Mesenchymal stem cell (in vitro differentiated cells and primary cell): ENCODE measurements around the gene ME1.
A peak's percentile ranks its signal among the peaks of the same experiment; 100 is the strongest.

ENCODE experiments used
- DNase-seq: peaks from one replicate; pipeline ENCODE4 v3.0.0-alpha.2; 2013
- H2AFZ ChIP-seq: one replicate; pipeline ENCODE4 v1.6.1; 2013; ENCODE audit warnings: low read depth, mild to moderate bottlenecking, control low read depth, inconsistent platforms, low read length, moderate library complexity
- H2AK5ac ChIP-seq: 2 replicates; pipeline ENCODE4 v1.6.1; 2013; ENCODE audit warnings: low read length, moderate library complexity, mild to moderate bottlenecking, inconsistent platforms; ENCODE audit not compliant: severe bottlenecking
- H2BK120ac ChIP-seq: one replicate; pipeline ENCODE4 v1.6.1; 2013; ENCODE audit warnings: low read depth, mild to moderate bottlenecking, inconsistent platforms, low read length, moderate library complexity
- H2BK12ac ChIP-seq, 2 experiments: one replicate each; pipeline ENCODE4 v1.6.1; 2013; ENCODE audit warnings: inconsistent platforms in 2 of 2, low read length in 2 of 2, mild to moderate bottlenecking in 2 of 2, moderate library complexity in 2 of 2, control low read depth in 1 of 2
- H2BK15ac ChIP-seq: one replicate; pipeline ENCODE4 v1.6.1; 2013; ENCODE audit warnings: mild to moderate bottlenecking, low read depth, inconsistent platforms; ENCODE audit not compliant: poor library complexity, severe bottlenecking
- H2BK5ac ChIP-seq: 2 replicates; pipeline ENCODE4 v1.6.1; 2013; ENCODE audit warnings: low read depth, mild to moderate bottlenecking, low read length, control low read depth, inconsistent platforms; ENCODE audit not compliant: poor library complexity, severe bottlenecking
- H3K14ac ChIP-seq, 2 experiments: one replicate each; pipeline ENCODE4 v1.6.1; 2013; ENCODE audit warnings: inconsistent platforms in 2 of 2, low read length in 2 of 2, control low read depth in 1 of 2, mild to moderate bottlenecking in 1 of 2, moderate library complexity in 1 of 2
- H3K18ac ChIP-seq, 2 experiments: one replicate each; pipeline ENCODE4 v1.6.1; 2013; ENCODE audit warnings: inconsistent platforms in 2 of 2, low read length in 2 of 2, control low read depth in 1 of 2, low read depth in 1 of 2, mild to moderate bottlenecking in 1 of 2
- H3K23ac ChIP-seq, 2 experiments: one replicate each; pipeline ENCODE4 v1.6.1; 2013; ENCODE audit warnings: inconsistent platforms in 2 of 2, low read length in 2 of 2, mild to moderate bottlenecking in 2 of 2, moderate library complexity in 2 of 2, control low read depth in 1 of 2
- H3K27ac ChIP-seq: 2 replicates; pipeline ENCODE4 v1.5.1; 2013; ENCODE audit warnings: mild to moderate bottlenecking, moderate library complexity, low read length, control low read depth, inconsistent platforms; ENCODE audit not compliant: poor library complexity, severe bottlenecking
- H3K27me3 ChIP-seq, 2 experiments: 2 replicates each; pipeline versions ENCODE4 v1.6.1 to v1.7.0; 2013; ENCODE audit warnings: low read length in 2 of 2, mild to moderate bottlenecking in 2 of 2, moderate library complexity in 2 of 2, control low read depth in 1 of 2, inconsistent platforms in 1 of 2; ENCODE audit not compliant: control insufficient read depth in 1 of 2, insufficient read depth in 1 of 2
- H3K36me3 ChIP-seq, 2 experiments: 2 replicates each; pipeline versions ENCODE4 v1.6.1 to v1.7.0; 2013; ENCODE audit warnings: low read length in 2 of 2, control low read depth in 1 of 2, inconsistent platforms in 1 of 2, low read depth in 1 of 2, mild to moderate bottlenecking in 1 of 2; ENCODE audit not compliant: insufficient read depth in 2 of 2, control insufficient read depth in 1 of 2
- H3K4ac ChIP-seq, 2 experiments: one replicate each; pipeline ENCODE4 v1.6.1; 2013; ENCODE audit warnings: inconsistent platforms in 2 of 2, low read length in 2 of 2, mild to moderate bottlenecking in 2 of 2, moderate library complexity in 2 of 2, control low read depth in 1 of 2, low read depth in 1 of 2
- H3K4me1 ChIP-seq: 2 replicates; pipeline ENCODE4 v1.6.1; 2013; ENCODE audit warnings: low read depth, low read length, control low read depth; ENCODE audit not compliant: control insufficient read depth, insufficient read depth
- H3K4me2 ChIP-seq: 2 replicates; pipeline ENCODE4 v1.6.1; 2013; ENCODE audit warnings: low read length, mild to moderate bottlenecking, inconsistent platforms; ENCODE audit not compliant: poor library complexity, severe bottlenecking
- H3K4me3 ChIP-seq, 2 experiments: 2 replicates each; pipeline versions ENCODE4 v1.5.1 to v1.7.0; 2013; ENCODE audit warnings: low read length in 2 of 2, mild to moderate bottlenecking in 2 of 2, control low read depth in 1 of 2, low read depth in 1 of 2; ENCODE audit not compliant: insufficient read depth in 1 of 2
- H3K79me1 ChIP-seq: replicated peaks from 2 replicates; pipeline ENCODE4 v1.6.1; 2013; ENCODE audit warnings: mild to moderate bottlenecking, control low read depth, low read length, inconsistent platforms; ENCODE audit not compliant: poor library complexity, severe bottlenecking
- H3K9ac ChIP-seq: 2 replicates; pipeline ENCODE4 v1.7.0; 2013; ENCODE audit warnings: mild to moderate bottlenecking, low read length, moderate library complexity
- H3K9me3 ChIP-seq: 2 replicates; pipeline ENCODE4 v1.7.0; 2013; ENCODE audit warnings: mild to moderate bottlenecking, low read length; ENCODE audit not compliant: control insufficient read depth
- H4K8ac ChIP-seq: one replicate; pipeline ENCODE4 v1.6.1; 2013; ENCODE audit warnings: inconsistent platforms, mild to moderate bottlenecking, low read length, moderate library complexity
- H4K91ac ChIP-seq: one replicate; pipeline ENCODE4 v1.6.1; 2013; ENCODE audit warnings: mild to moderate bottlenecking, low read length, inconsistent platforms
- WGBS: methylation state at CpG from one replicate; pipeline ENCODE4 v1.1.7; 2013; ENCODE audit warnings: mixed read lengths; 5-methylcytosine and 5-hydroxymethylcytosine counted together

The ME1 gene

GRCh38 chr6:83429857-83430610 lies 817 bp downstream of the ME1 start:
- peaks cover 10% of the 10 kb centered on the region for H3K79me1 ChIP-seq
- 26% methylated on average over 10 of the region's 13 CpGs for WGBS
- peak overlapping the region; percentile 59 for H3K4me2 ChIP-seq

GRCh38 chr6:83429269-83429668 lies 1.6 kb downstream of the ME1 start:
- no peak overlapping the region for H4K91ac ChIP-seq
- H2BK5ac ChIP-seq = no peak overlapping the region
- no peak overlapping the region for H3K18ac ChIP-seq
- H3K27ac ChIP-seq = no peak overlapping the region
- WGBS = no CpG with 5 or more reads among the region's 1 CpG
- no peak overlapping the region for H3K4me2 ChIP-seq
- H2BK120ac ChIP-seq = no peak overlapping the region
- H3K23ac ChIP-seq = no peak overlapping the region
- peaks cover 12% of the 10 kb centered on the region for H3K79me1 ChIP-seq
- peak overlapping the region; percentile 86 for H3K9ac ChIP-seq
- no peaks in the 10 kb centered on the region for H3K27me3 ChIP-seq
- peaks cover 10% of the 10 kb centered on the region for H3K9me3 ChIP-seq
- H2BK12ac ChIP-seq = no peak overlapping the region
- peaks cover 8% of the 10 kb centered on the region for H3K4me1 ChIP-seq
- H2AFZ ChIP-seq = no peak overlapping the region
- H4K8ac ChIP-seq = no peak overlapping the region
- no peaks in the 10 kb centered on the region for H3K36me3 ChIP-seq
- DNase-seq = no peak
- peak overlapping the region in 1 of 2 experiments; percentile 89 for H3K4me3 ChIP-seq
- H3K4ac ChIP-seq = no peak overlapping the region
- no peak overlapping the region for H2BK15ac ChIP-seq
- no peak overlapping the region for H2AK5ac ChIP-seq
- H3K14ac ChIP-seq = no peak overlapping the region

More at GRCh38 chr6:83429857-83430610, 817 bp downstream of the ME1 start:
- no peak overlapping the region for H2AK5ac ChIP-seq
- no peaks in the 10 kb centered on the region for H3K27me3 ChIP-seq
- H3K27ac ChIP-seq = no peak overlapping the region
- H3K9ac ChIP-seq = peak overlapping the region; percentile 86
- peak overlapping the region in 1 of 2 experiments; percentile 57 for H3K14ac ChIP-seq
- H2BK12ac ChIP-seq = peak overlapping the region; percentile 75 to 99
- H3K4me3 ChIP-seq = peak overlapping the region; percentile 87 to 89
- H2BK15ac ChIP-seq = peak overlapping the region; percentile 84
- peak overlapping the region; percentile 73 for H4K91ac ChIP-seq
- DNase-seq = peak; percentile 76
- H3K9me3 ChIP-seq = peaks cover 2% of the 10 kb centered on the region
- no peak overlapping the region for H4K8ac ChIP-seq
- peak overlapping the region; percentile 93 for H2AFZ ChIP-seq
- peak overlapping the region; percentile 95 to 99 for H3K18ac ChIP-seq
- H2BK5ac ChIP-seq = no peak overlapping the region
- H3K4ac ChIP-seq = peak overlapping the region in 1 of 2 experiments; percentile 98
- peaks cover 8% of the 10 kb centered on the region for H3K4me1 ChIP-seq
- no peaks in the 10 kb centered on the region for H3K36me3 ChIP-seq
- no peak overlapping the region for H2BK120ac ChIP-seq
- no peak overlapping the region for H3K23ac ChIP-seq

GRCh38 chr6:83424392-83425018 lies 6.3 kb downstream of the ME1 start:
- Histone ChIP-seq H3K4me3 (peak overlapping the region in 1 of 2 experiments; percentile 19), H2BK120ac (no peak overlapping the region), H4K8ac (no peak overlapping the region), H3K79me1 (peaks cover 19% of the 10 kb centered on the region), H3K36me3 (peaks cover 0 to 5% of the 10 kb centered on the region in 2 experiments), H2AFZ (no peak overlapping the region), H3K4me1 (no peaks in the 10 kb centered on the region), H3K9ac (no peak overlapping the region), H3K9me3 (peaks cover 13% of the 10 kb centered on the region), H4K91ac (no peak overlapping the region), H3K18ac (no peak overlapping the region), H3K27ac (no peak overlapping the region), H3K27me3 (no peaks in the 10 kb centered on the region), H2BK12ac (no peak overlapping the region), H3K4ac (no peak overlapping the region), H3K23ac (no peak overlapping the region), H3K4me2 (no peak overlapping the region), H2AK5ac (no peak overlapping the region), H3K14ac (no peak overlapping the region), H2BK5ac (no peak overlapping the region), H2BK15ac (no peak overlapping the region)
- no peak for DNase-seq
- WGBS = 100% methylated on average over 1 of the region's 1 CpG

GRCh38 chr6:83417880-83418663 lies 12.8 kb downstream of the ME1 start:
- no peak overlapping the region for H3K18ac ChIP-seq
- H2BK15ac ChIP-seq = no peak overlapping the region
- no peak overlapping the region for H3K4ac ChIP-seq
- no peak overlapping the region for H3K23ac ChIP-seq
- no peak overlapping the region for H3K4me3 ChIP-seq
- H3K4me1 ChIP-seq = no peaks in the 10 kb centered on the region
- H2BK120ac ChIP-seq = no peak overlapping the region
- DNase-seq = peak; percentile 75
- no peak overlapping the region for H2AFZ ChIP-seq
- no peak overlapping the region for H3K27ac ChIP-seq
- H3K4me2 ChIP-seq = no peak overlapping the region
- H3K79me1 ChIP-seq = peaks cover 19% of the 10 kb centered on the region
- H2BK5ac ChIP-seq = no peak overlapping the region
- no peak overlapping the region for H2AK5ac ChIP-seq
- no peaks in the 10 kb centered on the region for H3K27me3 ChIP-seq
- H4K91ac ChIP-seq = no peak overlapping the region
- no peak overlapping the region for H4K8ac ChIP-seq
- H3K9me3 ChIP-seq = no peaks in the 10 kb centered on the region
- 83% methylated on average over 2 of the region's 3 CpGs for WGBS
- H2BK12ac ChIP-seq = no peak overlapping the region
- no peaks in the 10 kb centered on the region for H3K36me3 ChIP-seq
- H3K14ac ChIP-seq = no peak overlapping the region
- H3K9ac ChIP-seq = no peak overlapping the region
